MCF 10A (cell line): ENCODE data around the gene PLEKHA3. TPM values are rescaled to one million over a fixed set of nuclear protein-coding genes. Genes with fewer than 3 reads are reported as not detected.

Experiments
- BruUV-seq: library from RNA; stranded (reverse); fragments of 400-500 nt; replicated peaks from 2 replicates; lab custom pipeline; 2021; lab: Mats Ljungman, UMichigan
- CTCF ChIA-PET: fragments of 300-600 bp; sonication (Branson Sonifier 250); formaldehyde crosslinking; extraction: SDS; loops from one replicate; lab custom pipeline; 2021; ENCODE audit warnings: antibody characterized with exemption, inconsistent platforms; lab: Yijun Ruan, JAX
- POLR2A ChIA-PET: fragments of 300-600, 350-650 bp; sonication (Branson Sonifier 250); formaldehyde crosslinking; extraction: SDS; loops from one replicate; lab custom pipeline; 2020; ENCODE audit warnings: antibody characterized with exemption, inconsistent platforms; lab: Yijun Ruan, JAX
- DNase-seq: peaks from one replicate; pipeline ENCODE4 v3.0.0-alpha.2; 2018; ENCODE audit not compliant: unreplicated experiment
- H3K27ac Mint-ChIP-seq: one replicate; pipeline ENCODE4 v1.8.0; 2022; ENCODE audit warnings: mild to moderate bottlenecking, low read depth, mixed read lengths; ENCODE audit not compliant: unreplicated experiment
- H3K27me3 Mint-ChIP-seq: one replicate; pipeline ENCODE4 v1.8.0; 2022; ENCODE audit warnings: mixed read lengths; ENCODE audit not compliant: insufficient read depth, unreplicated experiment
- H3K36me3 Mint-ChIP-seq: one replicate; pipeline ENCODE4 v1.8.0; 2022; ENCODE audit warnings: mild to moderate bottlenecking, moderate library complexity, mixed read lengths; ENCODE audit not compliant: insufficient read depth, unreplicated experiment
- H3K4me1 Mint-ChIP-seq: one replicate; pipeline ENCODE4 v1.8.0; 2022; ENCODE audit warnings: mixed read lengths; ENCODE audit not compliant: insufficient read depth, unreplicated experiment
- H3K4me3 Mint-ChIP-seq: one replicate; pipeline ENCODE4 v1.8.0; 2022; ENCODE audit warnings: mild to moderate bottlenecking, moderate library complexity, mixed read lengths; ENCODE audit not compliant: unreplicated experiment
- H3K9me3 Mint-ChIP-seq: one replicate; pipeline ENCODE4 v1.8.0; 2022; ENCODE audit warnings: mixed read lengths; ENCODE audit not compliant: unreplicated experiment
- intact Hi-C: fragments of 100-400 bp; cut with micrococcal nuclease; formaldehyde crosslinking; loops from 2 replicates; pipeline ENCODE4 v1.14.1; 2022
- total RNA-seq: library from RNA; stranded (reverse); gene quantifications from 2 replicates; pipeline ENCODE4 v1.2.3, GENCODE V29; 2022
- TF ChIP-seq, protein P1 (sequence below): fragments of 200-600 bp; IDR thresholded peaks from one replicate; pipeline ENCODE4 v1.8.0; 2022; ENCODE audit warnings: antibody characterized with exemption, mild to moderate bottlenecking; ENCODE audit not compliant: unreplicated experiment

Gene PLEKHA3
- total RNA-seq, 1 experiment from 2014 or later, result 29.8 TPM

DNA sequence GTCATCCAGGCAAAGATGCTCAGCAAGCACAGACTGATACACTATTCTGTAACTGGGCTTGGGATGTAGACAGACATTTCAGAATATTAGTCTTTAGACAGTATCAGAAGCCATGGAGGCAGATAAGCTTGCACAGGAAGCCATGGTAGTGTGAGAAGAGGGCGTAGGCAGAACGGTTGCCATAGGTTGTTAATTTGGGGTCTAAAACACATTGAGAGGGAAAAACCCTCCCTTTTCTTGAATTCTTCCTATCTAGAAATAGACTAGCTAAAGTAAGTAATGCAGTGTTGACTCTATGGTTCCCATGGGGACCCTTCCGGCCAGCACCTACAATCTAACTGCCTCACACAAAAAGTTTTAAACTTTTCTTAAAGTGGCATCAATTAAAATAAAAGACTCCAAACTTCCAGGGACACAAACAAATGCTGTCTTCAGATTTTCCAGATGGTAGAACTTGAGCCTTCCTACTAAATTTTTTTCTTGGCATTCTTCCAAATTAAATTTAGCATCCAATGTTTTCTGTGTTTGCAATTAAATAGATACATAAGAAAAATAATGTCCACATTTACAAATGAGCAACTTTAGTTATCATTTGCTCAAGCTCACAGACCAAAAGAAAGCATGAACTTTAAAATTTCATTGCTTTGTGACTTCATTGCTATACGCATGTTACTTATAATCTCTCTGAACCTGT is 31.1 kb upstream of the PLEKHA3 start:
- no peak for DNase-seq
- peak overlapping the region; percentile 88 for H3K4me3 Mint-ChIP-seq
- no peaks in the 10 kb centered on the region for H3K9me3 Mint-ChIP-seq
- H3K36me3 Mint-ChIP-seq, result peaks cover 48% of the 10 kb centered on the region
- no peaks in the 10 kb centered on the region for H3K27me3 Mint-ChIP-seq
- BruUV-seq, result no TSS peak
- TF ChIP-seq, protein P1, sequence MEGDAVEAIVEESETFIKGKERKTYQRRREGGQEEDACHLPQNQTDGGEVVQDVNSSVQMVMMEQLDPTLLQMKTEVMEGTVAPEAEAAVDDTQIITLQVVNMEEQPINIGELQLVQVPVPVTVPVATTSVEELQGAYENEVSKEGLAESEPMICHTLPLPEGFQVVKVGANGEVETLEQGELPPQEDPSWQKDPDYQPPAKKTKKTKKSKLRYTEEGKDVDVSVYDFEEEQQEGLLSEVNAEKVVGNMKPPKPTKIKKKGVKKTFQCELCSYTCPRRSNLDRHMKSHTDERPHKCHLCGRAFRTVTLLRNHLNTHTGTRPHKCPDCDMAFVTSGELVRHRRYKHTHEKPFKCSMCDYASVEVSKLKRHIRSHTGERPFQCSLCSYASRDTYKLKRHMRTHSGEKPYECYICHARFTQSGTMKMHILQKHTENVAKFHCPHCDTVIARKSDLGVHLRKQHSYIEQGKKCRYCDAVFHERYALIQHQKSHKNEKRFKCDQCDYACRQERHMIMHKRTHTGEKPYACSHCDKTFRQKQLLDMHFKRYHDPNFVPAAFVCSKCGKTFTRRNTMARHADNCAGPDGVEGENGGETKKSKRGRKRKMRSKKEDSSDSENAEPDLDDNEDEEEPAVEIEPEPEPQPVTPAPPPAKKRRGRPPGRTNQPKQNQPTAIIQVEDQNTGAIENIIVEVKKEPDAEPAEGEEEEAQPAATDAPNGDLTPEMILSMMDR, result no peak
- intact Hi-C loops, result no loop called here
- peak overlapping the region; percentile 61 for H3K27ac Mint-ChIP-seq
- ChIA-PET CTCF (interaction anchor here (0.5 to 3.3 kb wide), 5 partner anchors 13 to 611 kb away, joined by 3 to 23 read pairs (median 3); partner anchors contain the start of gene RBM45), POLR2A (interaction anchor here (0.8 to 4.1 kb wide), 10 partner anchors 8 to 256 kb away, joined by 3 to 76 read pairs (median 20); partner anchors contain the start of genes FKBP7 and PLEKHA3)
- peaks cover 11% of the 10 kb centered on the region for H3K4me1 Mint-ChIP-seq

DNA sequence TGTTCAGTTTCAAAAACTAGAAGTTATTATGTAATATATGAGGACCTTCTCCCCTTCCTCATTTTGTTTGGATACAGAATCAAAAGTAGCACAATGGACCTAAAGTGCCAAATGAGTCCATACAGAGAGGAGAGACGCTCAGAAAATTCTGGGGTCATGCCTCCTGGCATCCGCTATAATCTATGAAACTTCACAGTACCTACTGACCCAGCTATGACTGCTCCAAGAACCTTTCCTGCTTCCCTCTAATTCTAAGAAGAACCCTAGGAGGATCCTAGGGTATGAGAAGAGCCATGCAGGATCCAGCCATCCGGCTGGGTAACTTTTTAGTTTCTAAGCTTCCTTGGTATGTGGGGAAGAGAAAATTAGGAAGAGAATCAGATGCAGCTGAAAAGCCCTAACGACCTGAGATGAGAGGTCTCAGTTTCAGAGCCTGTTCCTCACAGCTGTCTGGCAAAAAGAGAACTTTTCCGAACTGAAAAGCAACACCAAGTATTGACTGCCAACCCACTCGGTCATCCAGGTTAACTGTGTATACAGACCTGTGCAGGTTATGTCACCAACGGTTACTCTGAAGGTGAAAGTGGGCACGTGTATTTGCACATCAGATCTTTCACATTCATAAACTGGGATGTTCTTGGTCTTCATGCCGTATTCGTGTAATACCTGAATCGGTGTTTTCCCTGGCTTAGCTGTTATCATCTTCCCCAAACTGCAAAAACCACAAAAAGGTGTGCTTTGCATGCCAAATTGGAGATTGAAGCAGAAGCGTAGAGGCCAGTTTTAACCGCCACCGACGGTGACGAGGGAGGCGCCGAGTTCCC is 30.3 kb upstream of the PLEKHA3 start:
- Mint-ChIP-seq H3K9me3 (no peaks in the 10 kb centered on the region), H3K36me3 (peaks cover 40% of the 10 kb centered on the region), H3K4me1 (peaks cover 11% of the 10 kb centered on the region), H3K27me3 (no peaks in the 10 kb centered on the region), H3K4me3 (peak overlapping the region; percentile 88), H3K27ac (peak overlapping the region; percentile 59)
- TSS peak; percentile 41 for BruUV-seq
- DNase-seq, result peak; percentile 5
- TF ChIP-seq, protein P1, result no peak
- ChIA-PET POLR2A (interaction anchor here (0.8 to 4.1 kb wide), 14 partner anchors 9 to 257 kb away, joined by 3 to 76 read pairs (median 8); partner anchors contain the start of genes FKBP7, OSBPL6 and PLEKHA3), CTCF (interaction anchor here (0.9 to 3.3 kb wide), 3 partner anchors 31 to 338 kb away, joined by 3 to 23 read pairs (median 6); partner anchors contain the start of gene RBM45)
- intact Hi-C loops, result loop anchor here (1.0 kb wide), 1 partner anchor 73 kb away; no protein-coding TSS in a partner anchor

DNA sequence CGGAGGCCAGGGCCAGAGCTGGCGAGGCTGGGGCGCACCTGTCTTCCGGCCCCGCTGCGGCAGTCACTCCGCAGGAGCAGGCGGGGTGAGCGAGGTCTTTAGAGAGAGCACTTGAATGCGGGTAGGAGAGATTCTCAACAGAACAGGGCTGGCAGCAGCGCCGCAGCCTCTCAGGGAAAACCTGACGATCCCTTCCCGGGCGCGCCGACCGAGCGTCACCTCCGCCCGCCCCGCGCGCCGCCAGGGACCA is 29.8 kb upstream of the PLEKHA3 start:
- intact Hi-C loops, result loop anchor here (1.0 kb wide), 1 partner anchor 73 kb away; no protein-coding TSS in a partner anchor
- no peak for DNase-seq

More for the DNA sequence above, 29.8 kb upstream of the PLEKHA3 start:
- H3K36me3 Mint-ChIP-seq, result peaks cover 37% of the 10 kb centered on the region
- H3K4me1 Mint-ChIP-seq, result peaks cover 11% of the 10 kb centered on the region
- no peaks in the 10 kb centered on the region for H3K27me3 Mint-ChIP-seq
- TF ChIP-seq, protein P1, result no peak
- BruUV-seq, result no TSS peak
- ChIA-PET POLR2A (interaction anchor here (0.5 to 4.1 kb wide), 22 partner anchors 9 to 1058 kb away, joined by 3 to 76 read pairs (median 6); partner anchors contain the start of genes AGPS, FKBP7, OSBPL6 and PLEKHA3), CTCF (interaction anchor here (0.9 to 3.3 kb wide), 3 partner anchors 32 to 339 kb away, joined by 3 to 23 read pairs (median 6); partner anchors contain the start of gene RBM45)
- peak overlapping the region; percentile 100 for H3K27ac Mint-ChIP-seq
- no peaks in the 10 kb centered on the region for H3K9me3 Mint-ChIP-seq
- H3K4me3 Mint-ChIP-seq, result peak overlapping the region; percentile 88
